ENCODE results near the gene ERVFRD-1. TPM values are rescaled to one million over a fixed set of nuclear protein-coding genes. Genes with fewer than 3 reads are reported as not detected.

Gene ERVFRD-1
- total and polyA plus RNA-seq, 2 of the 13 experiments (the other 11 are each of a cell fraction or from before 2014, with no cell fraction given) = not detected

DNA sequence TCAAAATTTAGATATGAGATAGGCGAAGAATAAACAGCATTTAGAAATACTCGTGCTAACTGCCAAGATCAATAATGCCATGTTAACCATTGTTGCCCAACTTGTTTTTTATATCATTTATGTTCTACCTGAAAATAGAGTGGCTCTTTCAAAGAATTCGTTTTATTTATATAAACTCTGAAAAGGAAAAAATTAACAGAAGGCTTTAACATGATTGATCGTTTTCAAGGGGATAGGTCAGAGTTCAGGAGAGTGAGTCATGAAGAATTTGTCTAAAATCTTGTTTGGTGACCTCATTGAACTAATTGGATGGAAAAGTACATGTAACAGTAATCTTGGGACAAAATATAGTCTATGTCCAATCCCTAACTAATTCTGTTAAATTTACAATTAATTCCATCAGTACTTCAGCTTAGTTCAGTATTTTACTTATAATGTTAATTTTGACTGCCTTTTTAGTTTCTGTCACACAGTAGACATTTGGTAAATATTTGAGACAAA is 56.3 kb downstream of the ERVFRD-1 start (continued):
- TF ChIP-seq, protein P1, sequence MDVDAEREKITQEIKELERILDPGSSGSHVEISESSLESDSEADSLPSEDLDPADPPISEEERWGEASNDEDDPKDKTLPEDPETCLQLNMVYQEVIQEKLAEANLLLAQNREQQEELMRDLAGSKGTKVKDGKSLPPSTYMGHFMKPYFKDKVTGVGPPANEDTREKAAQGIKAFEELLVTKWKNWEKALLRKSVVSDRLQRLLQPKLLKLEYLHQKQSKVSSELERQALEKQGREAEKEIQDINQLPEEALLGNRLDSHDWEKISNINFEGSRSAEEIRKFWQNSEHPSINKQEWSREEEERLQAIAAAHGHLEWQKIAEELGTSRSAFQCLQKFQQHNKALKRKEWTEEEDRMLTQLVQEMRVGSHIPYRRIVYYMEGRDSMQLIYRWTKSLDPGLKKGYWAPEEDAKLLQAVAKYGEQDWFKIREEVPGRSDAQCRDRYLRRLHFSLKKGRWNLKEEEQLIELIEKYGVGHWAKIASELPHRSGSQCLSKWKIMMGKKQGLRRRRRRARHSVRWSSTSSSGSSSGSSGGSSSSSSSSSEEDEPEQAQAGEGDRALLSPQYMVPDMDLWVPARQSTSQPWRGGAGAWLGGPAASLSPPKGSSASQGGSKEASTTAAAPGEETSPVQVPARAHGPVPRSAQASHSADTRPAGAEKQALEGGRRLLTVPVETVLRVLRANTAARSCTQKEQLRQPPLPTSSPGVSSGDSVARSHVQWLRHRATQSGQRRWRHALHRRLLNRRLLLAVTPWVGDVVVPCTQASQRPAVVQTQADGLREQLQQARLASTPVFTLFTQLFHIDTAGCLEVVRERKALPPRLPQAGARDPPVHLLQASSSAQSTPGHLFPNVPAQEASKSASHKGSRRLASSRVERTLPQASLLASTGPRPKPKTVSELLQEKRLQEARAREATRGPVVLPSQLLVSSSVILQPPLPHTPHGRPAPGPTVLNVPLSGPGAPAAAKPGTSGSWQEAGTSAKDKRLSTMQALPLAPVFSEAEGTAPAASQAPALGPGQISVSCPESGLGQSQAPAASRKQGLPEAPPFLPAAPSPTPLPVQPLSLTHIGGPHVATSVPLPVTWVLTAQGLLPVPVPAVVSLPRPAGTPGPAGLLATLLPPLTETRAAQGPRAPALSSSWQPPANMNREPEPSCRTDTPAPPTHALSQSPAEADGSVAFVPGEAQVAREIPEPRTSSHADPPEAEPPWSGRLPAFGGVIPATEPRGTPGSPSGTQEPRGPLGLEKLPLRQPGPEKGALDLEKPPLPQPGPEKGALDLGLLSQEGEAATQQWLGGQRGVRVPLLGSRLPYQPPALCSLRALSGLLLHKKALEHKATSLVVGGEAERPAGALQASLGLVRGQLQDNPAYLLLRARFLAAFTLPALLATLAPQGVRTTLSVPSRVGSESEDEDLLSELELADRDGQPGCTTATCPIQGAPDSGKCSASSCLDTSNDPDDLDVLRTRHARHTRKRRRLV (CRISPR knock-in tag; IDR thresholded peaks at IDR 0.05) = no peak
- no peak for TF ChIP-seq ATRX (CRISPR knock-in tag; IDR thresholded peaks at IDR 0.05; ENCODE audit: borderline replicate concordance)
- no peak for TF ChIP-seq FOXC1 (CRISPR knock-in tag; IDR thresholded peaks at IDR 0.05; ENCODE audit: borderline replicate concordance)
- TF ChIP-seq ELF3 (CRISPR knock-in tag; IDR thresholded peaks at IDR 0.05) = peak; percentile 32; the same call in 1 of the 2 replicates
- TF ChIP-seq SRSF9 (IDR thresholded peaks at IDR 0.05; ENCODE audit: borderline replicate concordance, insufficient read depth, low read depth, low read length, poor library complexity, severe bottlenecking) = no peak
- no peak for TF ChIP-seq ZSCAN21 (CRISPR knock-in tag; IDR thresholded peaks at IDR 0.05; ENCODE audit: borderline replicate concordance)
- no peak for TF ChIP-seq TBX2 (CRISPR knock-in tag; IDR thresholded peaks at IDR 0.05; ENCODE audit: borderline replicate concordance)
- TF ChIP-seq RFX1 (IDR thresholded peaks at IDR 0.05) = no peak
- no peak for TF ChIP-seq ZNF563 (CRISPR knock-in tag; IDR thresholded peaks at IDR 0.05)
- TF ChIP-seq ZNF567 (CRISPR knock-in tag; IDR thresholded peaks at IDR 0.05; ENCODE audit: borderline replicate concordance) = no peak
- no peak for TF ChIP-seq ZNF773 (CRISPR knock-in tag; IDR thresholded peaks at IDR 0.05; ENCODE audit: borderline replicate concordance)
- peak; percentile 95 for TF ChIP-seq FOSL1 (CRISPR knock-in tag; IDR thresholded peaks at IDR 0.05; ENCODE audit: borderline replicate concordance)
- TF ChIP-seq, protein P2, sequence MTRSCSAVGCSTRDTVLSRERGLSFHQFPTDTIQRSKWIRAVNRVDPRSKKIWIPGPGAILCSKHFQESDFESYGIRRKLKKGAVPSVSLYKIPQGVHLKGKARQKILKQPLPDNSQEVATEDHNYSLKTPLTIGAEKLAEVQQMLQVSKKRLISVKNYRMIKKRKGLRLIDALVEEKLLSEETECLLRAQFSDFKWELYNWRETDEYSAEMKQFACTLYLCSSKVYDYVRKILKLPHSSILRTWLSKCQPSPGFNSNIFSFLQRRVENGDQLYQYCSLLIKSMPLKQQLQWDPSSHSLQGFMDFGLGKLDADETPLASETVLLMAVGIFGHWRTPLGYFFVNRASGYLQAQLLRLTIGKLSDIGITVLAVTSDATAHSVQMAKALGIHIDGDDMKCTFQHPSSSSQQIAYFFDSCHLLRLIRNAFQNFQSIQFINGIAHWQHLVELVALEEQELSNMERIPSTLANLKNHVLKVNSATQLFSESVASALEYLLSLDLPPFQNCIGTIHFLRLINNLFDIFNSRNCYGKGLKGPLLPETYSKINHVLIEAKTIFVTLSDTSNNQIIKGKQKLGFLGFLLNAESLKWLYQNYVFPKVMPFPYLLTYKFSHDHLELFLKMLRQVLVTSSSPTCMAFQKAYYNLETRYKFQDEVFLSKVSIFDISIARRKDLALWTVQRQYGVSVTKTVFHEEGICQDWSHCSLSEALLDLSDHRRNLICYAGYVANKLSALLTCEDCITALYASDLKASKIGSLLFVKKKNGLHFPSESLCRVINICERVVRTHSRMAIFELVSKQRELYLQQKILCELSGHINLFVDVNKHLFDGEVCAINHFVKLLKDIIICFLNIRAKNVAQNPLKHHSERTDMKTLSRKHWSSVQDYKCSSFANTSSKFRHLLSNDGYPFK (CRISPR knock-in tag; IDR thresholded peaks at IDR 0.05; ENCODE audit: borderline replicate concordance) = no peak
- peak; percentile 95 for TF ChIP-seq NR2F2 (IDR thresholded peaks at IDR 0.05; ENCODE audit: borderline replicate concordance, low read depth)
- no peak for TF ChIP-seq MYNN (CRISPR knock-in tag; IDR thresholded peaks at IDR 0.05; ENCODE audit: low read depth)
- TF ChIP-seq ZNF274 (CRISPR knock-in tag; IDR thresholded peaks at IDR 0.05) = no peak
- TF ChIP-seq, protein P3, sequence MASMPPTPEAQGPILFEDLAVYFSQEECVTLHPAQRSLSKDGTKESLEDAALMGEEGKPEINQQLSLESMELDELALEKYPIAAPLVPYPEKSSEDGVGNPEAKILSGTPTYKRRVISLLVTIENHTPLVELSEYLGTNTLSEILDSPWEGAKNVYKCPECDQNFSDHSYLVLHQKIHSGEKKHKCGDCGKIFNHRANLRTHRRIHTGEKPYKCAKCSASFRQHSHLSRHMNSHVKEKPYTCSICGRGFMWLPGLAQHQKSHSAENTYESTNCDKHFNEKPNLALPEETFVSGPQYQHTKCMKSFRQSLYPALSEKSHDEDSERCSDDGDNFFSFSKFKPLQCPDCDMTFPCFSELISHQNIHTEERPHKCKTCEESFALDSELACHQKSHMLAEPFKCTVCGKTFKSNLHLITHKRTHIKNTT (CRISPR knock-in tag; IDR thresholded peaks at IDR 0.05) = no peak
- TF ChIP-seq AGO2 (optimal IDR thresholded peaks at IDR 0.05; ENCODE audit: low read depth, low read length) = no peak
- TF ChIP-seq, protein P4, sequence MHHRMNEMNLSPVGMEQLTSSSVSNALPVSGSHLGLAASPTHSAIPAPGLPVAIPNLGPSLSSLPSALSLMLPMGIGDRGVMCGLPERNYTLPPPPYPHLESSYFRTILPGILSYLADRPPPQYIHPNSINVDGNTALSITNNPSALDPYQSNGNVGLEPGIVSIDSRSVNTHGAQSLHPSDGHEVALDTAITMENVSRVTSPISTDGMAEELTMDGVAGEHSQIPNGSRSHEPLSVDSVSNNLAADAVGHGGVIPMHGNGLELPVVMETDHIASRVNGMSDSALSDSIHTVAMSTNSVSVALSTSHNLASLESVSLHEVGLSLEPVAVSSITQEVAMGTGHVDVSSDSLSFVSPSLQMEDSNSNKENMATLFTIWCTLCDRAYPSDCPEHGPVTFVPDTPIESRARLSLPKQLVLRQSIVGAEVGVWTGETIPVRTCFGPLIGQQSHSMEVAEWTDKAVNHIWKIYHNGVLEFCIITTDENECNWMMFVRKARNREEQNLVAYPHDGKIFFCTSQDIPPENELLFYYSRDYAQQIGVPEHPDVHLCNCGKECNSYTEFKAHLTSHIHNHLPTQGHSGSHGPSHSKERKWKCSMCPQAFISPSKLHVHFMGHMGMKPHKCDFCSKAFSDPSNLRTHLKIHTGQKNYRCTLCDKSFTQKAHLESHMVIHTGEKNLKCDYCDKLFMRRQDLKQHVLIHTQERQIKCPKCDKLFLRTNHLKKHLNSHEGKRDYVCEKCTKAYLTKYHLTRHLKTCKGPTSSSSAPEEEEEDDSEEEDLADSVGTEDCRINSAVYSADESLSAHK (CRISPR knock-in tag; IDR thresholded peaks at IDR 0.05; ENCODE audit: borderline replicate concordance) = no peak

Data from HepG2 (cell line).